DND-41 (cell line): ENCODE data around the gene SNF8.

Experiments used
- ATAC-seq: fragments of 200-7000 bp; cut with Tn5 transposase; 3 replicates; pipeline ENCODE4 v1.9.1; 2021; ENCODE audit warnings: low read depth; ENCODE audit not compliant: insufficient read depth
- DNase-seq: peaks from one replicate; pipeline ENCODE4 v3.0.0-alpha.2; 2020
- H2AFZ ChIP-seq: 2 replicates; pipeline ENCODE4 v1.6.0; 2012; ENCODE audit warnings: low read depth, low read length
- H3K27ac ChIP-seq: 2 replicates; pipeline ENCODE4 v1.5.1; 2012; ENCODE audit warnings: low read length, inconsistent platforms
- H3K27me3 ChIP-seq: fragments of 200-600 bp; sonication (generic); 2 replicates; pipeline ENCODE4 v1.6.0; 2012; ENCODE audit warnings: low read length, mild to moderate bottlenecking, inconsistent platforms; ENCODE audit not compliant: insufficient read depth, poor library complexity
- H3K36me3 ChIP-seq: 2 replicates; pipeline ENCODE4 v1.5.1; 2012; ENCODE audit warnings: low read length, inconsistent platforms; ENCODE audit not compliant: insufficient read depth
- H3K4me1 ChIP-seq: 2 replicates; pipeline ENCODE4 v1.5.1; 2012; ENCODE audit warnings: mild to moderate bottlenecking, low read length; ENCODE audit not compliant: insufficient read depth
- H3K4me2 ChIP-seq: 2 replicates; pipeline ENCODE4 v1.6.0; 2012; ENCODE audit warnings: mild to moderate bottlenecking, moderate library complexity, low read length, inconsistent platforms; ENCODE audit not compliant: insufficient read depth
- H3K4me3 ChIP-seq, 2 experiments: fragments of 200-600 bp in 1 of 2; shearing (Covaris generic) in 1 of 2; 2 replicates each; pipeline ENCODE4 v1.5.1; 2012 to 2016; ENCODE audit warnings: inconsistent platforms in 2 of 2, low read length in 2 of 2, mild to moderate bottlenecking in 2 of 2, low read depth in 1 of 2, moderate library complexity in 1 of 2
- H3K79me2 ChIP-seq: 2 replicates; pipeline ENCODE4 v1.6.0; 2012; ENCODE audit warnings: low read length, inconsistent platforms; ENCODE audit not compliant: insufficient read depth
- H3K9ac ChIP-seq: 2 replicates; pipeline ENCODE4 v1.6.0; 2012; ENCODE audit warnings: low read depth, mild to moderate bottlenecking, inconsistent platforms, low read length, moderate library complexity
- H3K9me3 ChIP-seq: 2 replicates; pipeline ENCODE4 v1.5.1; 2012; ENCODE audit warnings: low read length, moderate library complexity, mild to moderate bottlenecking, inconsistent platforms; ENCODE audit not compliant: insufficient read depth, severe bottlenecking
- H4K20me1 ChIP-seq: 2 replicates; pipeline ENCODE4 v1.6.0; 2012; ENCODE audit warnings: low read length; ENCODE audit not compliant: insufficient read depth
- CTCF ChIP-seq: IDR thresholded peaks from 2 replicates; pipeline ENCODE4 v1.5.1; 2012; ENCODE audit warnings: borderline replicate concordance, low read length, moderate library complexity, mild to moderate bottlenecking; ENCODE audit not compliant: poor library complexity, severe bottlenecking; ENCODE audit errors: extremely low read depth
- EZH2 ChIP-seq: IDR thresholded peaks from 3 replicates; pipeline ENCODE4 v1.6.1; 2012; ENCODE audit warnings: borderline replicate concordance, low read depth, mild to moderate bottlenecking, moderate library complexity, low read length, inconsistent platforms; ENCODE audit not compliant: severe bottlenecking

Gene SNF8

DNA sequence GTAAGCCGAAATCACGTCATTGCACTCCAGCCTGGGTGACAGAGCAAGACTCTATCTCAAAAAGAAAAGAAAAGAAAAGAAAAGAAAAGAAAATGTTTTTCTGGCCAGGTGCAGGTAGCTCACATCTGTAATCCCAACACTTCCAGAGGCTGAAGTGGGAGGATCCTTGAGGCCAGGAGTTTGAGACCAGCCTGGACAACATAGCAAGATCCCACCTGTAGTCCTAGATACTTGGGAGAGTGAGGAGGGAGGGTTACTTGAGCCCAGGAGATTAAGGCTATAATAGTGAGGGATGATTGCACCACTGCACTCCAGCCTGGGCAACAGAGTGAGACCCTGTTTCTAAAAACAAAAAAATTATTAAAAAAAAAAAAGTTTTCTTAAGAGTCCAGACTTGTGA is 54.6 kb downstream of the SNF8 start:
- H3K36me3 ChIP-seq: peaks cover 4% of the 10 kb centered on the region
- peaks cover 21% of the 10 kb centered on the region for H3K79me2 ChIP-seq
- ATAC-seq: no peak

DNA sequence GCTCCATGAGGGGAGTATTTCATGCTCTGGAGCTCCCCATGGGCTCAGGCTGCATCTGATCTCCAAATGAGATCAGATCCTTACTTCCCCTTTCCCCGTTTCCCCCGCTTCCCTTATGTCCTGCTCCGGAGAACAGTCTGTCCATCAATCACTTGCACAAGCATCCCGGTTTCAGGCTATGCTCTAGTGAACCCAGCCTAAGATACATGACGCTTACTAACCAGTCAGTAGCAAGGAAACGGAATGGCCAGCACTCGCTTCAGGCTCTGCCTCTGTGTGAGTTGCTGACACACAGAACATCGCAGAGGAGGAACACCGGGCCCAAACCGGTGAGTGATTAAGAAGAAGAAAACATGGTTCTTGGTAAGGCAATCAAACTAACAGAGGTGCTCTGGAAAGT is 61.5 kb downstream of the SNF8 start:
- Histone ChIP-seq H3K9ac (no peak overlapping the region), H2AFZ (no peak overlapping the region), H3K4me3 (no peak overlapping the region), H4K20me1 (no peaks in the 10 kb centered on the region), H3K27me3 (no peaks in the 10 kb centered on the region), H3K79me2 (no peaks in the 10 kb centered on the region), H3K36me3 (no peaks in the 10 kb centered on the region), H3K4me2 (no peak overlapping the region), H3K4me1 (peaks cover 10% of the 10 kb centered on the region), H3K9me3 (no peaks in the 10 kb centered on the region), H3K27ac (no peak overlapping the region)
- ATAC-seq (no peak), DNase-seq (no peak)
- TF ChIP-seq CTCF (no peak), EZH2 (no peak)

More for the DNA sequence above, 54.6 kb downstream of the SNF8 start:
- Histone ChIP-seq H3K9ac (no peak overlapping the region), H3K9me3 (no peaks in the 10 kb centered on the region), H2AFZ (no peak overlapping the region), H3K4me1 (peaks cover 33% of the 10 kb centered on the region), H3K27me3 (no peaks in the 10 kb centered on the region), H3K4me3 (no peak overlapping the region), H3K27ac (no peak overlapping the region), H3K4me2 (no peak overlapping the region), H4K20me1 (no peaks in the 10 kb centered on the region)
- TF ChIP-seq EZH2 (no peak), CTCF (no peak)
- DNase-seq: no peak

GRCh38 chr17:48882272-48882671 is 62.4 kb downstream of the SNF8 start:
- no peak overlapping the region for H3K4me2 ChIP-seq
- H3K9ac ChIP-seq: no peak overlapping the region
- ATAC-seq (no peak), DNase-seq (no peak)
- peaks cover 10% of the 10 kb centered on the region for H3K4me1 ChIP-seq
- H3K9me3 ChIP-seq: no peaks in the 10 kb centered on the region
- H2AFZ ChIP-seq: no peak overlapping the region
- TF ChIP-seq CTCF (no peak), EZH2 (no peak)
- no peaks in the 10 kb centered on the region for H3K36me3 ChIP-seq
- H3K4me3 ChIP-seq: no peak overlapping the region
- no peaks in the 10 kb centered on the region for H3K79me2 ChIP-seq
- no peaks in the 10 kb centered on the region for H3K27me3 ChIP-seq
- H4K20me1 ChIP-seq: no peaks in the 10 kb centered on the region
- no peak overlapping the region for H3K27ac ChIP-seq
